Activated naive CD4-positive, alpha-beta T cell (primary cell): ENCODE data around the gene TNNI3.
"Not testable (repeated sequence)": the region's sequence is repeated elsewhere in the genome, so short reads cannot be mapped to it uniquely, and the experiment has no call there.

Experiments
- DNase-seq, 4 experiments: peaks; one replicate each; lab custom pipeline; 2025; lab: John Stamatoyannopoulos, UW

Gene TNNI3

DNA sequence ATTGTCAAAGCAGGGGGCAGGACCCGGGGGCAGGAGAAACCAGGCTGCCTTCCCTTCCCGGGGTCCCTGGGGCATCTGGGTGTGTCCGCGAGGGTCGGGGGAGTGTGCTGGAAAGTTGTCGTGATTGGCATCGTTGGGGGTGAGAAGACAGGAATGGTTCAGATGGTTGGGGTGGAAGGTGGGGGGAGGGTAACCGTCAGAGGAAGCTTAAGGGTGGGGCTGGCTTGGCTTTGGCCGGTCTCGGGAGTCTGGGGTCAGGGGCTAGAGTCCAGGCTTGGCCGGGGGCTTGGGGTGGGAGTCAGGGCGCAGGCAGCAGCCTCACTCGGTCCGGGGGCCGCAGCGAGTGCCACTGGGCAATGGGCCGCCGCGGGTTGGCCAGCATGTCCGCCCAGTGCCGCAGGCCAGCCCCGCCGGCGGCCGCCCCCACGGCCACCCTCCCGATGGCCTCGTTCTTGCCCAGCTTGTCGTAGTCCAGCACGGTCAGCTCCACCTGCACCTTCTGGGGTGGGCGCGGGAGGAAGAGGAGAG lies 15.7 kb upstream of the TNNI3 start:
- DNase-seq, result no peak

- no peak for DNase-seq
Measured at GRCh38 chr19:55172741-55173140, 15.2 kb upstream of the TNNI3 start.

- DNase-seq, result not testable (repeated sequence)
Measured at GRCh38 chr19:55172318-55172717, 14.8 kb upstream of the TNNI3 start.

DNA sequence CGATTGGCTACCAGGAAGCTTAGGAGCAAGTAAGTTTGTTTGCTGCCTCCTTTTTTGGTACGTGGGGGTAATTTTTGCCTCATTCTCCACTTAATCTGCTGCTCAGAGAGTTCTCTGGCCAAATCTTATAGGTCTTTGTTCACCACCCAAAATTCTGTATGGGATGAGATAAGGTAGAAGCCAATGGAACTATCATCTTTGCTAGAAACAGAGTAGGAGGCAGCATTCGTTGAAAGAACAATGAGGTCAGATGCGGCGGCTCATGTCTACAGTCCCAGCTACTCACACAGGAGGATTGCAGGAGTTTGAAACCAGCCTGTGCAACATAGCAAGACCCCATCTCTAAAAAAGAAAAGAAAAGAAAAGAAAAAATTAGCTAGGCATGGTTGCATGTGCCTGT lies 13.9 kb upstream of the TNNI3 start:
- no peak for DNase-seq

GRCh38 chr19:55169136-55169535 lies 11.6 kb upstream of the TNNI3 start:
- no peak for DNase-seq

GRCh38 chr19:55166530-55167268 lies 9.2 kb upstream of the TNNI3 start, which contains the start of gene DNAAF3:
TSS of gene DNAAF3 (minus strand) at chr19:55166613. CDS start at chr19:55166413, 200 bp downstream.
- peak in 2 of 4 experiments; percentile 29 to 38 for DNase-seq

- DNase-seq, result peak in 1 of 4 experiments; percentile 22
Measured at GRCh38 chr19:55165952-55166529, 8.5 kb upstream of the TNNI3 start.

GRCh38 chr19:55161571-55162322 lies 4.2 kb upstream of the TNNI3 start:
- DNase-seq, result no peak

DNA sequence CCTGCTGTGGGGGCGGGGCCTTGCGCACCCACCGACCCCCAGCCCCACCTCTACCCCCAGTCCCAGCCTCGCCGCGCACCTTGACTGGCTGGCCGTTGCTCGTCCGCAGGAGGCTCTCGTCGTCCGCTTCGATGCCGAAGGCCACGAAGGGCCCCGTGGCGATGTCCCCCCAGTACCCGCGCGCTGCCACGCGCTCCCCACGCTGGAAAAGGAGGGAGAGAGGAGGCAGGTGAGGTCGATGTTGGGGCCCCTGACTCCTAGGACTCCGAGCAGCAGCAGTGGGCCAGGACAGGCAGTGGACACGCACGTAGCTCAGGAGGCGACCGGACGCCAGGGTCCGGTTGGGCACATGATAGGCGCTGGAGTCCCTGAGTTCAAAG lies 3.4 kb upstream of the TNNI3 start:
- DNase-seq, result no peak

DNA sequence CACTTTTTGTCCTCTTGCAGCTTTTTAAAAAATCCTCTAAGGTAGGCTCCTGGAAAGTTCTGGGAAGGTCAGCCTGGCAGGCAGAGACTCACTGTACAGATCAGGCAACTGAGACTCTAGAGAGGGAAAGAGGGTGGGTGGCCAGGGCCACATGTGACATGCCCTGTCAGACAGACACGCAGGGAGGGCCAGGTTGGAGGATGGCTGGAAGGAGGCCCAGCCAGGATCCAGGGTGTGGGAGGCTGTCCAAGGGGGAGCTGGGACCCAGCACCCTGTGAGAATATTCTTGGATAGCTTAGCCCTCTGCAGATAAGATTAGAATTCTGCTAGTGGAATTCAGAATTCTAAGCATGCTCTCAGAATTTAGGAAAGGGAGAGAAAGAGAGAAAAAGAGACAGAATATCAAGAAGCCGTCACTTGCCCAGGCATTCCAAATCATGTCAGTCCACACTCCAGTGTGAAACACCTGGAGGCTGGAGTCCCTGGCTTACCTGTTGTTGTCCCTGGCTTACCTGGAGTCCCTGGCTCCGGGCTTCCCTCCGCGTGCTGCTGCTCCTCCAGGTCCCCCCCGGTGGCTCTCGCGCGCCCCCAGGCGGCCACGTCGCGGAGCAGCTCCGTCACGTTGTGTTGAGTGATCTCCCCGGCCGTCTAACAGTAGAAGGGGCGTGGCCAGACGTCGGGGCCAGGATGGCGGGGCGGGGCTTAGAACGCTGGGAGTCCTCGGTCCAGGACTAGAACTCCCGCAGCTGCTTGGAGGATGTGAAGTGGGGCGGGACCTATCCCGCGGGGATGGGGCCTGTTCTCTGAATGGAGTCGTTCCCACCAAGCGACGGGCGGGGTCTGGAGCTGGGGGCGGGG lies 2.8 kb upstream of the TNNI3 start:
- DNase-seq, result peak; percentile 60 to 78 (median 75)

GRCh38 chr19:55158848-55159749 lies 1.6 kb upstream of the TNNI3 start:
- no peak for DNase-seq

DNA sequence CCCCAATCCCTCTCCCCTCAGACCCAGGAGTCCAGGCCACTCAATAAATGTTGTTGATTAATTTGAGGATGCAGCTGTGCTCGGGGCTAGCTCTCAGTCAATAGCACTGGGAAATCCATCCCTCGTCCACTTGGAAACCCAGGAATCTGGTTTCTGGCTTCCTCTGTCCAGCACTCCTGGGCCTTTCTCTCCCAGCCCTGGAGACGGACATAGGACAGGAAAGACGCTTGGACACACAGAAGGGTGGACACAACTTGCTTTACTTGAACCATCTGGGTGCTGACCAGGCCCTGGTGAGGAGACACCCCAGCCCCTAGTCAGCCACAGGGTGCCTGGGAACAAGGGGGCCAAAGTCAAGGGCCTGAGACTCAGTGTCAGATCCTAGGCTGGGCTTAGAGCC lies 891 bp upstream of the TNNI3 start:
- DNase-seq, result no peak

GRCh38 chr19:55156202-55157063 lies 1.1 kb downstream of the TNNI3 start:
- DNase-seq, result peak in 1 of 4 experiments; percentile 34

- not testable (repeated sequence) for DNase-seq
Measured at GRCh38 chr19:55155784-55156183, 1.7 kb downstream of the TNNI3 start.

GRCh38 chr19:55153652-55154264 lies 3.8 kb downstream of the TNNI3 start:
- no peak for DNase-seq

- no peak for DNase-seq
Measured at GRCh38 chr19:55152017-55152416, 5.5 kb downstream of the TNNI3 start.

- no peak for DNase-seq
Measured at GRCh38 chr19:55149078-55150003, 8.2 kb downstream of the TNNI3 start, which contains the start of gene TNNT1. TSS of gene TNNT1 (minus strand) at chr19:55149206. CDS start at chr19:55147157, 2,049 bp downstream.
